Measurements from ENCODE around the gene SLC35F3.

SLC35F3 gene

DNA sequence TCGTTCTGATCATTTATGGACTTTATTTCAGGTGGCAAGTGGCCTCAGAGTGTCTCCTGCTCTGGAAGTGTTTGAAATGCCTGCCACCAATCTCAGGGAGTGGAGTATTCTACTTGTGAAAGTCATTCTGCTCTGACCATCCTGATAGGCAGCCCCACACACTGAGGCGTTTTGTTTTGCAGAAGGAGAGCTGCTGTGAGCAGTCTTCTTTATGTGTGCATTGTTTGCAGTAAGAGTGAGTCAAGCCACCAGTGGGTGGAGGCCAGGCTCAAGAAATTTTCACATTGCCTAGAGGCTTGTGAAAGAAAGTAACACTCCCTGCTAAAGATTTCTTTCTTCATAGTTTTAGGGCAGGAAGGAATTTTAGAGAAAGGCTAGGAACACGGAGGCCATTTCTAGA is 204.4 kb downstream of the SLC35F3 start:
- H3K9me3 Mint-ChIP-seq, result no peaks in the 10 kb centered on the region
- H3K27ac Mint-ChIP-seq, result no peak overlapping the region
- H3K4me1 Mint-ChIP-seq, result peaks cover 4% of the 10 kb centered on the region
- peaks cover 18% of the 10 kb centered on the region for H3K27me3 Mint-ChIP-seq (ENCODE audit: low read depth)
- no peaks in the 10 kb centered on the region for H3K36me3 Mint-ChIP-seq (ENCODE audit: low read depth)
- TF ChIP-seq, protein P1, sequence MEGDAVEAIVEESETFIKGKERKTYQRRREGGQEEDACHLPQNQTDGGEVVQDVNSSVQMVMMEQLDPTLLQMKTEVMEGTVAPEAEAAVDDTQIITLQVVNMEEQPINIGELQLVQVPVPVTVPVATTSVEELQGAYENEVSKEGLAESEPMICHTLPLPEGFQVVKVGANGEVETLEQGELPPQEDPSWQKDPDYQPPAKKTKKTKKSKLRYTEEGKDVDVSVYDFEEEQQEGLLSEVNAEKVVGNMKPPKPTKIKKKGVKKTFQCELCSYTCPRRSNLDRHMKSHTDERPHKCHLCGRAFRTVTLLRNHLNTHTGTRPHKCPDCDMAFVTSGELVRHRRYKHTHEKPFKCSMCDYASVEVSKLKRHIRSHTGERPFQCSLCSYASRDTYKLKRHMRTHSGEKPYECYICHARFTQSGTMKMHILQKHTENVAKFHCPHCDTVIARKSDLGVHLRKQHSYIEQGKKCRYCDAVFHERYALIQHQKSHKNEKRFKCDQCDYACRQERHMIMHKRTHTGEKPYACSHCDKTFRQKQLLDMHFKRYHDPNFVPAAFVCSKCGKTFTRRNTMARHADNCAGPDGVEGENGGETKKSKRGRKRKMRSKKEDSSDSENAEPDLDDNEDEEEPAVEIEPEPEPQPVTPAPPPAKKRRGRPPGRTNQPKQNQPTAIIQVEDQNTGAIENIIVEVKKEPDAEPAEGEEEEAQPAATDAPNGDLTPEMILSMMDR (IDR thresholded peaks at IDR 0.05; ENCODE audit: unreplicated experiment in 3 of 3), result no peak
- no peak overlapping the region for H3K4me3 Mint-ChIP-seq

DNA sequence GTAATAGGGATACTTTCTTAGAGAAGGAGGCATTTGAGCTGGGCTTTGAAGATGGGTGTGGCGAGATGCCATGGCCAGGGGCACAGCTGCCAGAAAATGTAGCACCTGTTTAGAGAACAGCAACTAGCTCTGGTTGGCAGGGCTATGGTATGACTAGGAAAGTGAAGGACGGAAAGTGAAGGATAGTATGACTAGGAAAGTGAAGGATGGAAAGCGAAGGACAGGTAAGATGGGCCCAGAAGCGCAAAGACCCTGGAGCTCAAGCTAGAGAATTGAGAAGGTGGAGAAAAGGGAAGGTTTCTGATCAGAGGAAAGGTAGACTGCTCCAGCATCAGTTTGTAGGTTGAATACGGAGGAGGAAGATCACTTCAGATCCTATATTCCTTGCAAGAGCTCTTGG is 205.4 kb downstream of the SLC35F3 start:
- H3K9me3 Mint-ChIP-seq, result no peaks in the 10 kb centered on the region
- H3K27me3 Mint-ChIP-seq (ENCODE audit: low read depth), result peaks cover 23% of the 10 kb centered on the region
- no peaks in the 10 kb centered on the region for H3K36me3 Mint-ChIP-seq (ENCODE audit: low read depth)
- peaks cover 8% of the 10 kb centered on the region for H3K4me1 Mint-ChIP-seq
- TF ChIP-seq, protein P1 (IDR thresholded peaks at IDR 0.05; ENCODE audit: unreplicated experiment in 3 of 3), result no peak
- H3K4me3 Mint-ChIP-seq, result no peak overlapping the region
- H3K27ac Mint-ChIP-seq, result no peak overlapping the region

DNA sequence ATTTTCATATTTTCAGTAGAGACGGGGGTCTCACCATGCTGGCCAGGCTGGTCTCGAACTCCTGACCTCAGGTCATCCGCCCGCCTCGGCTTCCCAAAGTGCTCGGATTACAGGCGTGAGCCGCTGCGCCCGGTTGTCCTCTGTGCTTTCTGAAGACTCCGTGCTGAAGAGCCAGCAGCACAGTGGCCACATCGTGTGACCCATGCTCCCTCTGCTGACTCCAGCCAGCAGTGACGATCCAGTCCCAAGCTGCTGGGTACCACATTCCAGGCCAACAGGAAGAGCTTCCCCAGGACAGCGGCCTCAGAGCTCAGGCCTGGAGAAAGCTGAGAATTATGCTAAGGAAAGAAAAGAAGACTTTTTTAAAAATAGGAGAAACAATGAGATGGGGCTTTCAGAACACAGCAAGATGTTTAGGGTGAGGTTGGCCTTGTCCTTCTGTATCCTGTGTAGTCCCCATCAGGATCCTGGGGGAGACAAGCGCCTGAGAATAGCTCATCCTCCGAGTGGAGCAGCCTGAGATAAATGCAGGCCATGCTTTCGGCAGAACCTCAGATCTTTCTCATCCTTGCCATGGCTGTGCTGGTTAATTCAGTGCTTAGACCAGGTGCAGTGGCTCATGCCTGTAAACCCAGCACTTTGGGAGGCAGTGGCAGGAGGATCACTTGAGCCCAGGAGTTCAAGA is 207.1 kb downstream of the SLC35F3 start:
- Mint-ChIP-seq H3K4me3 (no peak overlapping the region), H3K36me3 (ENCODE audit: low read depth) (no peaks in the 10 kb centered on the region), H3K9me3 (no peaks in the 10 kb centered on the region), H3K27ac (no peak overlapping the region), H3K27me3 (ENCODE audit: low read depth) (peaks cover 23% of the 10 kb centered on the region), H3K4me1 (peaks cover 14% of the 10 kb centered on the region)
- TF ChIP-seq, protein P1 (IDR thresholded peaks at IDR 0.05; ENCODE audit: unreplicated experiment in 3 of 3), result peak in 2 of 3 experiments; percentile 39 to 58

DNA sequence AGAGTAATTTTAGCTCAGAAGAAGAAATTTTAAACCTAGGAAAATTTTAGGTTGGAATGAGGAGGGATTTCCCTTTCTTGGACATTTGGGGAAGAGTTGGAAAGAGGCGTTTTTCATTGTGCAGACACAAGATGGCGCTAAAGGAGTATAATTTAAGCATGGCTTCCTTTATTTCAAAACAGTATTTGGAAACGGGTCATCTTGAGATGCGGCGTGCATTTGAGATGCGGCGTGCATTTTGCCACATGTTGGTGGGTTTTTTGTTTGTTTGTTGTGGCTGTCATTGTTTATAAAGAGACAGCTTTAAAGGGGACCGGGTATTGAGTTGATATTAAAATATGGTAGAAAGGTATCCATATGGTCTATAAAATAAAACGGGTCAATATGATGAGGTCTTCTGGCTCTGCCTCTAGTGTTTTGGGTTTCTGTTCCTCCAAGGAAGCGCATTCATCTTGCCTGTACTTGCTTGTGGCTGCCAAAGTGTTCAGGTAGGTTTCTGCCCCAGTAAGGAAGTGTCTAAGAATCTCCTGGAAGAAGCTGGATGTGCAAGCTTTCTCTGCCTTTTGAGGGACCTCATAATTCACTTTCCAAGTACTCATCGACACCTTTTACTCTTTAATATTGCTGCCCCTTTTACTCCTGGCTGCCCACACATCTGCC is 210.3 kb downstream of the SLC35F3 start:
- peak overlapping the region in 2 of 3 experiments; percentile 35 to 45 for H3K4me3 Mint-ChIP-seq
- H3K27me3 Mint-ChIP-seq (ENCODE audit: low read depth), result peaks cover 19% of the 10 kb centered on the region
- no peaks in the 10 kb centered on the region for H3K9me3 Mint-ChIP-seq
- no peaks in the 10 kb centered on the region for H3K36me3 Mint-ChIP-seq (ENCODE audit: low read depth)
- TF ChIP-seq, protein P1 (IDR thresholded peaks at IDR 0.05; ENCODE audit: unreplicated experiment in 3 of 3), result peak; percentile 74 to 87 (median 76)
- peaks cover 14% of the 10 kb centered on the region for H3K4me1 Mint-ChIP-seq
- H3K27ac Mint-ChIP-seq, result no peak overlapping the region

DNA sequence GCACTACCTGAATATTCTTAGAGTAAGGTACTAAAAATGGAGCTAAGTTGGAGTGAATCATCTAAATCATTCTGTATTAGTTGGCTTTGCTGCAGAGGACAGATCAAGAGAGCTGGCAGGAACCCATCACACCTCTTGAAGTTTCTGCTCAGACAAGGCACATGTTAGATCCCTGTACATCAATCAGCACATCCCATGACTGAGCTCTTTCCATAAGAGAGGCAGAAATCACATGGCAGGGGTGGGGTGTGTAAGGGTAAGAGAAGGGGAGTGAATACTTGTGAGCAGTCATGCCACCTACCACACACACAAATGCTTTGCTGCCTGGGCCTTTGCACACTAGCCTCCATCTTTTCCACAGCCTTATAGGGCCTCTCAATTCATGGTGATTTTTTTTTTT is 214.4 kb downstream of the SLC35F3 start:
- no peaks in the 10 kb centered on the region for H3K36me3 Mint-ChIP-seq (ENCODE audit: low read depth)
- no peak overlapping the region for H3K27ac Mint-ChIP-seq
- TF ChIP-seq, protein P1 (IDR thresholded peaks at IDR 0.05; ENCODE audit: unreplicated experiment in 3 of 3), result no peak
- no peaks in the 10 kb centered on the region for H3K9me3 Mint-ChIP-seq
- H3K4me3 Mint-ChIP-seq, result no peak overlapping the region
- H3K4me1 Mint-ChIP-seq, result peaks cover 12% of the 10 kb centered on the region
- peaks cover 11% of the 10 kb centered on the region for H3K27me3 Mint-ChIP-seq (ENCODE audit: low read depth)

DNA sequence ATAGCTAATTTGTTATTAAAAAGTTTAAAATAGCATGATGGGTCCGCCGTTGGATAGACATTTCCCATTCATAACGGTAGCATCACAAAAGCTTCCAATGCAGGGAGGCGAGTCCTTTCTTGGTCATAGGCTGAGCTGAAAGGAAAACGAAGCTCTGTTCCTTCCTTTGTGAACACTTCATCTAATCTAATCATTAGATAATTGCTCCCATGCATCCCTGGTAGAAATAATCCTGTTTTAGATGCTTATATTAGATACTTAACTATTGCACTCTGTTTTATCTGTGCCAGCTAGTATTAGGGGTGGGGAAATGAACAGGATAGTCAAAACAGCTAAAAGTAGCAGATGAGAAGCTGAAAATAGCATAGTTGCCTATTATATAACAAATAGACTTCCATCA is 215.0 kb downstream of the SLC35F3 start:
- Mint-ChIP-seq H3K27me3 (ENCODE audit: low read depth) (peaks cover 11% of the 10 kb centered on the region), H3K36me3 (ENCODE audit: low read depth) (no peaks in the 10 kb centered on the region), H3K4me3 (no peak overlapping the region), H3K9me3 (no peaks in the 10 kb centered on the region), H3K4me1 (peaks cover 15% of the 10 kb centered on the region), H3K27ac (no peak overlapping the region)
- TF ChIP-seq, protein P1 (IDR thresholded peaks at IDR 0.05; ENCODE audit: unreplicated experiment in 3 of 3), result no peak

Measured in nephron (organoid).